NB4 (cell line): Measurements from ENCODE around the gene SACS.

ENCODE experiments used
- MYC ChIP-seq: IDR thresholded peaks from 2 replicates; pipeline ENCODE4 v1.6.1; 2011; ENCODE audit warnings: low read depth, low read length
- POLR2A ChIP-seq: IDR thresholded peaks from 2 replicates; pipeline ENCODE4 v1.6.1; 2011; ENCODE audit warnings: mild to moderate bottlenecking; ENCODE audit not compliant: insufficient read length; ENCODE audit errors: extremely low read depth
- TF ChIP-seq, protein P1 (sequence below): IDR thresholded peaks from one replicate; pipeline ENCODE4 v1.5.1; 2012; ENCODE audit warnings: low read depth, low read length
- TF ChIP-seq, protein P2 (sequence below): IDR thresholded peaks from 2 replicates; pipeline ENCODE4 v1.6.1; 2011; ENCODE audit warnings: low read depth, low read length

DNA sequence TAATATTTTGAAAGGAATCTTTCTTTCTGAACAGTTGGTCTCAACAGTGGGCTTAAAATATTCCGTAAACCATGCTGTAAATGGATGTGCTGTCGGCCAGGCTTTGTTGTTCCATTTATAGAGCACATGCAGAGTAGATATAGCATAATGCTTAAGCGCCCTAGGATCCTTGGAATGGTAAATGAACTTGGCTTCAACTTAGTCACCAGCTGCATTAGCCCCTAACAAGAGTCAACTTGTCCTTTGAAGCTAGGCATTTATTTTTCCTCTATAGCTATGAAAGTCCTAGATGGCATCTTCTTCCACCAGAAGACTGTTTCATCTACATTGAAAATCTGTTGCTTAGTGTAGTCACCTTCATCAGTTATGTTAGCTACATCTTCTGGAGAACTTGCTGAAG, 47.6 kb downstream of the SACS start:
- no peak for TF ChIP-seq POLR2A
- TF ChIP-seq, protein P1, sequence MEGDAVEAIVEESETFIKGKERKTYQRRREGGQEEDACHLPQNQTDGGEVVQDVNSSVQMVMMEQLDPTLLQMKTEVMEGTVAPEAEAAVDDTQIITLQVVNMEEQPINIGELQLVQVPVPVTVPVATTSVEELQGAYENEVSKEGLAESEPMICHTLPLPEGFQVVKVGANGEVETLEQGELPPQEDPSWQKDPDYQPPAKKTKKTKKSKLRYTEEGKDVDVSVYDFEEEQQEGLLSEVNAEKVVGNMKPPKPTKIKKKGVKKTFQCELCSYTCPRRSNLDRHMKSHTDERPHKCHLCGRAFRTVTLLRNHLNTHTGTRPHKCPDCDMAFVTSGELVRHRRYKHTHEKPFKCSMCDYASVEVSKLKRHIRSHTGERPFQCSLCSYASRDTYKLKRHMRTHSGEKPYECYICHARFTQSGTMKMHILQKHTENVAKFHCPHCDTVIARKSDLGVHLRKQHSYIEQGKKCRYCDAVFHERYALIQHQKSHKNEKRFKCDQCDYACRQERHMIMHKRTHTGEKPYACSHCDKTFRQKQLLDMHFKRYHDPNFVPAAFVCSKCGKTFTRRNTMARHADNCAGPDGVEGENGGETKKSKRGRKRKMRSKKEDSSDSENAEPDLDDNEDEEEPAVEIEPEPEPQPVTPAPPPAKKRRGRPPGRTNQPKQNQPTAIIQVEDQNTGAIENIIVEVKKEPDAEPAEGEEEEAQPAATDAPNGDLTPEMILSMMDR, result no peak
- TF ChIP-seq, protein P2, sequence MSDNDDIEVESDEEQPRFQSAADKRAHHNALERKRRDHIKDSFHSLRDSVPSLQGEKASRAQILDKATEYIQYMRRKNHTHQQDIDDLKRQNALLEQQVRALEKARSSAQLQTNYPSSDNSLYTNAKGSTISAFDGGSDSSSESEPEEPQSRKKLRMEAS, result no peak
- TF ChIP-seq MYC, result no peak
